K562 (cell line): ENCODE results near the gene NUTF2.

Experiments used
- CTCF ChIP-seq, 3 experiments: IDR thresholded peaks in 2 of 3; conservative IDR thresholded peaks in 1 of 3; 2 replicates each; pipeline ENCODE4 v1.5.1; 2011 to 2012; ENCODE audit warnings: low read length in 3 of 3, mild to moderate bottlenecking in 3 of 3, control low read depth in 2 of 3, improper control_type of control experiment in 1 of 3, inconsistent platforms in 1 of 3, low read depth in 1 of 3, mixed read lengths in 1 of 3, moderate library complexity in 1 of 3; ENCODE audit not compliant: insufficient read depth in 2 of 3
- JUN ChIP-seq, 2 experiments: sonication (generic) in 1 of 2; formaldehyde crosslinking in 1 of 2; IDR thresholded peaks; 2 replicates each; pipeline versions ENCODE4 v1.6.1 to v1.8.0; 2012 to 2022; ENCODE audit warnings: borderline replicate concordance in 2 of 2, mild to moderate bottlenecking in 2 of 2, improper control_type of control experiment in 1 of 2, low read depth in 1 of 2, low read length in 1 of 2, missing genetic modification reagents in 1 of 2
- RAD21 ChIP-seq, 2 experiments: fragments of 250-450 bp in 1 of 2; fragments of 450-650 bp in 1 of 2; sonication (Bioruptor Pico) in 1 of 2; formaldehyde crosslinking in 1 of 2; IDR thresholded peaks in 1 of 2; conservative IDR thresholded peaks in 1 of 2; 2 replicates each; pipeline versions ENCODE4 v1.4.0 to v1.8.0; 2020 to 2022; ENCODE audit warnings: mild to moderate bottlenecking in 2 of 2, moderate library complexity in 1 of 2

- TF ChIP-seq RAD21 (CRISPR knock-in tag; conservative IDR thresholded peaks at IDR 0.05 in 1 of 2, IDR thresholded peaks at IDR 0.05 in 1 of 2) = peak; percentile 6 to 39; a peak in 1 of 4 replicates
- peak; percentile 89 to 96 (median 93) for TF ChIP-seq CTCF (IDR thresholded peaks at IDR 0.05 in 2 of 3, conservative IDR thresholded peaks at IDR 0.05 in 1 of 3; ENCODE audit: insufficient read depth in 2 of 3, low read depth in 1 of 3, low read length in 3 of 3)
- TF ChIP-seq JUN (IDR thresholded peaks at IDR 0.05; ENCODE audit: borderline replicate concordance, low read depth, low read length) = no peak
- no peak for TF ChIP-seq JUN (CRISPR knock-in tag; IDR thresholded peaks at IDR 0.05; ENCODE audit: borderline replicate concordance)
Observed at GRCh38 chr16:67841816-67842508, 4.8 kb upstream of the NUTF2 start, which contains the start of gene THAP11.
